CD4-positive, alpha-beta T cell treated with Interleukin-6 at 100 ng/mL for 8 hours (primary cell): ENCODE measurements around the gene C19orf25.

ENCODE experiments used
- DNase-seq: peaks from one replicate; pipeline ENCODE4 v3.0.0-alpha.2; 2020; ENCODE audit warnings: mixed read lengths, low spot score

Gene C19orf25

GRCh38 chr19:1466461-1467214 is 12.4 kb downstream of the C19orf25 start:
- no peak for DNase-seq

GRCh38 chr19:1466018-1466460 is 13.0 kb downstream of the C19orf25 start:
- no peak for DNase-seq

- DNase-seq = no peak
Measured at GRCh38 chr19:1465191-1466016, 13.6 kb downstream of the C19orf25 start.

- no peak for DNase-seq
Measured at GRCh38 chr19:1461862-1462261, 17.2 kb downstream of the C19orf25 start.

- DNase-seq = no peak
Measured at GRCh38 chr19:1460033-1460995, 18.7 kb downstream of the C19orf25 start.

- no peak for DNase-seq
Measured at GRCh38 chr19:1459479-1459878, 19.5 kb downstream of the C19orf25 start.

GRCh38 chr19:1457892-1458291 is 21.1 kb downstream of the C19orf25 start:
- no peak for DNase-seq

GRCh38 chr19:1457031-1457739 is 21.8 kb downstream of the C19orf25 start:
- no peak for DNase-seq

GRCh38 chr19:1456121-1456900 is 22.7 kb downstream of the C19orf25 start:
- DNase-seq = no peak

- peak; percentile 26 for DNase-seq
Measured at GRCh38 chr19:1455336-1456120, 23.5 kb downstream of the C19orf25 start.

- DNase-seq = no peak
Measured at GRCh38 chr19:1455002-1455335, 24.0 kb downstream of the C19orf25 start.

- DNase-seq = no peak
Measured at GRCh38 chr19:1453525-1454364, 25.3 kb downstream of the C19orf25 start.

GRCh38 chr19:1452802-1453524 is 26.1 kb downstream of the C19orf25 start:
- no peak for DNase-seq

- DNase-seq = no peak
Measured at GRCh38 chr19:1451916-1452801, 26.9 kb downstream of the C19orf25 start.

- DNase-seq = no peak
Measured at GRCh38 chr19:1450735-1451731, 28.0 kb downstream of the C19orf25 start.
